Measurements from ENCODE around the gene C6orf15.

DNA sequence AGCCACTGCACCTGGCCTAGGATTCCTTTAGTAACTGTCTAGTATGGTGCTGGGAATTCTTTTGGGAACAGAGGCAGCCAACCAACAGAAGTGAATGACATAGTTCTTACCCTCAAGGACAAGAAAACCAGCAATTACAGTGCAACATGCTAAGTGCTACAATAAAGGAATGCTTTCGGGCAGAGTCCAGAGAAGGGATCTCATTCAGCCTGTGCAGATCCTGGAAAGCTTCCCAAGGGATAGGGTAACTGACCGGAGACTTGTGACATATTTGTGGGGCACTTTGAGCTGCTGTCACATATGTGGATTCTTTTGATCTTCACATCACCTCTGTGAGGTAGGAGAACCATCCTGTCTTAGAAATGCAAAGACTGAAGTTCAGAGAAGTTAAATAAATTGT lies 46.8 kb downstream of the C6orf15 start:
- TF ChIP-seq, protein P1, sequence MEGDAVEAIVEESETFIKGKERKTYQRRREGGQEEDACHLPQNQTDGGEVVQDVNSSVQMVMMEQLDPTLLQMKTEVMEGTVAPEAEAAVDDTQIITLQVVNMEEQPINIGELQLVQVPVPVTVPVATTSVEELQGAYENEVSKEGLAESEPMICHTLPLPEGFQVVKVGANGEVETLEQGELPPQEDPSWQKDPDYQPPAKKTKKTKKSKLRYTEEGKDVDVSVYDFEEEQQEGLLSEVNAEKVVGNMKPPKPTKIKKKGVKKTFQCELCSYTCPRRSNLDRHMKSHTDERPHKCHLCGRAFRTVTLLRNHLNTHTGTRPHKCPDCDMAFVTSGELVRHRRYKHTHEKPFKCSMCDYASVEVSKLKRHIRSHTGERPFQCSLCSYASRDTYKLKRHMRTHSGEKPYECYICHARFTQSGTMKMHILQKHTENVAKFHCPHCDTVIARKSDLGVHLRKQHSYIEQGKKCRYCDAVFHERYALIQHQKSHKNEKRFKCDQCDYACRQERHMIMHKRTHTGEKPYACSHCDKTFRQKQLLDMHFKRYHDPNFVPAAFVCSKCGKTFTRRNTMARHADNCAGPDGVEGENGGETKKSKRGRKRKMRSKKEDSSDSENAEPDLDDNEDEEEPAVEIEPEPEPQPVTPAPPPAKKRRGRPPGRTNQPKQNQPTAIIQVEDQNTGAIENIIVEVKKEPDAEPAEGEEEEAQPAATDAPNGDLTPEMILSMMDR (IDR thresholded peaks at IDR 0.05; ENCODE audit: control extremely low read depth in 1 of 3, insufficient read depth in 1 of 3, low read depth in 1 of 3, low read length in 3 of 3): no peak
- TF ChIP-seq TAF1 (IDR thresholded peaks at IDR 0.05; ENCODE audit: low read depth, low read length) (no peak), SP1 (IDR thresholded peaks at IDR 0.05; ENCODE audit: low read depth, low read length) (no peak)

All from H1 (cell line).